ENCODE measurements around the gene FGF14. TPM values are rescaled to one million over a fixed set of nuclear protein-coding genes. Genes with fewer than 3 reads are reported as not detected.
"Not testable (repeated sequence)": the region's sequence is repeated elsewhere in the genome, so short reads cannot be mapped to it uniquely, and the experiment has no call there.

The FGF14 gene
- total RNA-seq, 1 experiment from 2014 or later: not detected

GRCh38 chr13:101875717-101876393 is 526.0 kb downstream of the FGF14 start:
- in situ Hi-C loops (cut with HindIII; ENCODE audit: low sequenced_read_pairs): no loop called here
- DNase-seq (ENCODE audit: low spot score): peak; percentile 45

GRCh38 chr13:101875091-101875490 is 526.8 kb downstream of the FGF14 start:
- in situ Hi-C loops (cut with HindIII; ENCODE audit: low sequenced_read_pairs): no loop called here

GRCh38 chr13:101869553-101869952 is 532.3 kb downstream of the FGF14 start:
- DNase-seq (ENCODE audit: low spot score): peak; percentile 37
- in situ Hi-C loops (cut with HindIII; ENCODE audit: low sequenced_read_pairs): no loop called here

More at GRCh38 chr13:101875091-101875490, 526.8 kb downstream of the FGF14 start:
- DNase-seq (ENCODE audit: low spot score): no peak

GRCh38 chr13:101868585-101869469 is 533.0 kb downstream of the FGF14 start:
- DNase-seq (ENCODE audit: low spot score): peak; percentile 71
- in situ Hi-C loops (cut with HindIII; ENCODE audit: low sequenced_read_pairs): no loop called here

GRCh38 chr13:101866889-101867581 is 534.8 kb downstream of the FGF14 start:
- in situ Hi-C loops (cut with HindIII; ENCODE audit: low sequenced_read_pairs): no loop called here
- no peak for DNase-seq (ENCODE audit: low spot score)

GRCh38 chr13:101858860-101859259 is 543.0 kb downstream of the FGF14 start:
- DNase-seq (ENCODE audit: low spot score): no peak
- in situ Hi-C loops (cut with HindIII; ENCODE audit: low sequenced_read_pairs): no loop called here

- DNase-seq (ENCODE audit: low spot score): peak; percentile 80
- in situ Hi-C loops (cut with HindIII; ENCODE audit: low sequenced_read_pairs): no loop called here
Measured at GRCh38 chr13:101846701-101847100, 555.1 kb downstream of the FGF14 start.

GRCh38 chr13:101846249-101846648 is 555.6 kb downstream of the FGF14 start:
- in situ Hi-C loops (cut with HindIII; ENCODE audit: low sequenced_read_pairs): no loop called here
- no peak for DNase-seq (ENCODE audit: low spot score)

GRCh38 chr13:101845245-101846020 is 556.4 kb downstream of the FGF14 start:
- in situ Hi-C loops (cut with HindIII; ENCODE audit: low sequenced_read_pairs): no loop called here
- DNase-seq (ENCODE audit: low spot score): no peak

- in situ Hi-C loops (cut with HindIII; ENCODE audit: low sequenced_read_pairs): no loop called here
- DNase-seq (ENCODE audit: low spot score): no peak
Measured at GRCh38 chr13:101841698-101842097, 560.1 kb downstream of the FGF14 start.

GRCh38 chr13:101838323-101838722 is 563.5 kb downstream of the FGF14 start:
- in situ Hi-C loops (cut with HindIII; ENCODE audit: low sequenced_read_pairs): no loop called here
- no peak for DNase-seq (ENCODE audit: low spot score)

- in situ Hi-C loops (cut with HindIII; ENCODE audit: low sequenced_read_pairs); DNase-seq (ENCODE audit: low spot score): not testable (repeated sequence)
Measured at GRCh38 chr13:101837778-101838177, 564.1 kb downstream of the FGF14 start.

- DNase-seq (ENCODE audit: low spot score): no peak
- in situ Hi-C loops (cut with HindIII; ENCODE audit: low sequenced_read_pairs): no loop called here
Measured at GRCh38 chr13:101837288-101837687, 564.6 kb downstream of the FGF14 start.

- in situ Hi-C loops (cut with HindIII; ENCODE audit: low sequenced_read_pairs): no loop called here
- no peak for DNase-seq (ENCODE audit: low spot score)
Measured at GRCh38 chr13:101835920-101836319, 565.9 kb downstream of the FGF14 start.

GRCh38 chr13:101833671-101834070 is 568.2 kb downstream of the FGF14 start:
- in situ Hi-C loops (cut with HindIII; ENCODE audit: low sequenced_read_pairs): no loop called here

GRCh38 chr13:101830035-101830434 is 571.8 kb downstream of the FGF14 start:
- in situ Hi-C loops (cut with HindIII; ENCODE audit: low sequenced_read_pairs): no loop called here
- no peak for DNase-seq (ENCODE audit: low spot score)

More at GRCh38 chr13:101833671-101834070, 568.2 kb downstream of the FGF14 start:
- DNase-seq (ENCODE audit: low spot score): no peak

- no peak for DNase-seq (ENCODE audit: low spot score)
- in situ Hi-C loops (cut with HindIII; ENCODE audit: low sequenced_read_pairs): no loop called here
Measured at GRCh38 chr13:101829484-101829883, 572.4 kb downstream of the FGF14 start.

- DNase-seq (ENCODE audit: low spot score): no peak
- in situ Hi-C loops (cut with HindIII; ENCODE audit: low sequenced_read_pairs): no loop called here
Measured at GRCh38 chr13:101828119-101828518, 573.7 kb downstream of the FGF14 start.

- DNase-seq (ENCODE audit: low spot score): no peak
- in situ Hi-C loops (cut with HindIII; ENCODE audit: low sequenced_read_pairs): no loop called here
Measured at GRCh38 chr13:101817898-101818297, 584.0 kb downstream of the FGF14 start.

Measured in G401 (cell line).